ENCODE measurements around the gene ARF1.

- TF ChIP-seq TAF7 (optimal IDR thresholded peaks at IDR 0.05; ENCODE audit: borderline replicate concordance, low read depth, low read length) (no peak), MAX (IDR thresholded peaks at IDR 0.05) (no peak), CHD1 (IDR thresholded peaks at IDR 0.05; ENCODE audit: low read depth, low read length) (no peak), BRCA1 (IDR thresholded peaks at IDR 0.05; ENCODE audit: low read depth, low read length) (no peak)
These were observed 35.9 kb upstream of the ARF1 start for GRCh38 chr1:228046421-228047182.
